GM12864 (cell line): Measurements from ENCODE around the gene ACCSL.

Source experiments
- DNase-seq: peaks from one replicate; pipeline ENCODE4 v3.0.0-alpha.2; 2011; ENCODE audit warnings: low read depth
- H3K4me3 ChIP-seq: 2 replicates; pipeline ENCODE4 v1.5.1; 2011; ENCODE audit warnings: mild to moderate bottlenecking, low read depth, low read length, control low read depth
- CTCF ChIP-seq: IDR thresholded peaks from 2 replicates; pipeline ENCODE4 v1.5.1; 2011; ENCODE audit warnings: low read depth, mild to moderate bottlenecking, moderate library complexity, low read length, control low read depth, inconsistent platforms; ENCODE audit errors: missing control alignments

Gene ACCSL

GRCh38 chr11:44005063-44005701 lies 42.6 kb upstream of the ACCSL start:
- no peak for DNase-seq
- H3K4me3 ChIP-seq = no peak overlapping the region
- no peak for TF ChIP-seq CTCF

GRCh38 chr11:44005956-44006355 lies 41.8 kb upstream of the ACCSL start:
- no peak for TF ChIP-seq CTCF
- DNase-seq = no peak
- H3K4me3 ChIP-seq = no peak overlapping the region

- TF ChIP-seq CTCF = no peak
- DNase-seq = no peak
Observed at GRCh38 chr11:44006917-44007361, 40.8 kb upstream of the ACCSL start.

GRCh38 chr11:44007481-44008087 lies 40.2 kb upstream of the ACCSL start:
- no peak for TF ChIP-seq CTCF

More at GRCh38 chr11:44006917-44007361, 40.8 kb upstream of the ACCSL start:
- no peak overlapping the region for H3K4me3 ChIP-seq

GRCh38 chr11:44008088-44008501 lies 39.7 kb upstream of the ACCSL start:
- no peak for DNase-seq
- TF ChIP-seq CTCF = no peak

More at GRCh38 chr11:44007481-44008087, 40.2 kb upstream of the ACCSL start:
- H3K4me3 ChIP-seq = no peak overlapping the region
- DNase-seq = no peak

GRCh38 chr11:44008698-44009097 lies 39.1 kb upstream of the ACCSL start:
- no peak overlapping the region for H3K4me3 ChIP-seq
- DNase-seq = no peak
- no peak for TF ChIP-seq CTCF

More at GRCh38 chr11:44008088-44008501, 39.7 kb upstream of the ACCSL start:
- no peak overlapping the region for H3K4me3 ChIP-seq
